Osteocyte (in vitro differentiated cells): ENCODE measurements around the gene SMYD3. TPM values are rescaled to one million over a fixed set of nuclear protein-coding genes. Genes with fewer than 3 reads are reported as not detected.
A peak's percentile ranks its signal among the peaks of the same experiment; 100 is the strongest.

Source experiments
- DNase-seq: peaks from one replicate; pipeline ENCODE4 v3.0.0; 2021; ENCODE audit warnings: mixed read lengths; ENCODE audit not compliant: unreplicated experiment; ENCODE audit errors: extremely low spot score
- H3K27ac Mint-ChIP-seq: one replicate; pipeline ENCODE4 v1.8.0; 2021; ENCODE audit warnings: mild to moderate bottlenecking, mixed read lengths; ENCODE audit not compliant: unreplicated experiment
- H3K27me3 Mint-ChIP-seq: one replicate; pipeline ENCODE4 v1.8.0; 2021; ENCODE audit warnings: mixed read lengths; ENCODE audit not compliant: unreplicated experiment
- H3K36me3 Mint-ChIP-seq: one replicate; pipeline ENCODE4 v1.8.0; 2021; ENCODE audit warnings: mixed read lengths; ENCODE audit not compliant: unreplicated experiment
- H3K4me1 Mint-ChIP-seq: one replicate; pipeline ENCODE4 v1.8.0; 2021; ENCODE audit warnings: mixed read lengths; ENCODE audit not compliant: unreplicated experiment
- H3K4me3 Mint-ChIP-seq: one replicate; pipeline ENCODE4 v1.8.0; 2021; ENCODE audit warnings: mild to moderate bottlenecking, moderate library complexity, mixed read lengths; ENCODE audit not compliant: unreplicated experiment
- H3K9me3 Mint-ChIP-seq: one replicate; pipeline ENCODE4 v1.8.0; 2021; ENCODE audit warnings: mixed read lengths; ENCODE audit not compliant: unreplicated experiment
- CTCF ChIP-seq: fragments of 200-600 bp; sonication (generic); IDR thresholded peaks from 2 replicates; pipeline ENCODE4 v1.5.0; 2021; ENCODE audit warnings: antibody characterized with exemption, mild to moderate bottlenecking, moderate library complexity
- total RNA-seq: library from RNA; stranded (reverse); gene quantifications from 2 replicates; pipeline ENCODE4 v1.2.1, GENCODE V29; 2021

The SMYD3 gene
- total RNA-seq, 1 donor from 2014 or later, result 22.3 TPM

- Mint-ChIP-seq H3K36me3 (no peaks in the 10 kb centered on the region), H3K9me3 (no peaks in the 10 kb centered on the region), H3K27ac (no peak overlapping the region), H3K27me3 (no peaks in the 10 kb centered on the region), H3K4me3 (no peak overlapping the region), H3K4me1 (peaks cover 18% of the 10 kb centered on the region)
- TF ChIP-seq CTCF, result no peak
- DNase-seq, result no peak
Observed at GRCh38 chr1:246503341-246503740, 3.7 kb downstream of the SMYD3 start.

GRCh38 chr1:246497331-246497915, 9.7 kb downstream of the SMYD3 start:
- H3K4me3 Mint-ChIP-seq, result no peak overlapping the region
- H3K27ac Mint-ChIP-seq, result no peak overlapping the region
- H3K27me3 Mint-ChIP-seq, result no peaks in the 10 kb centered on the region
- H3K4me1 Mint-ChIP-seq, result peaks cover 2% of the 10 kb centered on the region
- peak; percentile 77 for TF ChIP-seq CTCF
- H3K36me3 Mint-ChIP-seq, result no peaks in the 10 kb centered on the region
- no peaks in the 10 kb centered on the region for H3K9me3 Mint-ChIP-seq
- no peak for DNase-seq

GRCh38 chr1:246492611-246493245, 14.4 kb downstream of the SMYD3 start:
- Mint-ChIP-seq H3K27ac (no peak overlapping the region), H3K27me3 (no peaks in the 10 kb centered on the region)

GRCh38 chr1:246491551-246492053, 15.5 kb downstream of the SMYD3 start:
- peaks cover 2% of the 10 kb centered on the region for H3K36me3 Mint-ChIP-seq

More at GRCh38 chr1:246492611-246493245, 14.4 kb downstream of the SMYD3 start:
- TF ChIP-seq CTCF, result peak; percentile 85
- H3K36me3 Mint-ChIP-seq, result peaks cover 2% of the 10 kb centered on the region
- H3K9me3 Mint-ChIP-seq, result no peaks in the 10 kb centered on the region
- peaks cover 6% of the 10 kb centered on the region for H3K4me1 Mint-ChIP-seq
- no peak for DNase-seq
- H3K4me3 Mint-ChIP-seq, result no peak overlapping the region

More at GRCh38 chr1:246491551-246492053, 15.5 kb downstream of the SMYD3 start:
- no peak overlapping the region for H3K27ac Mint-ChIP-seq
- no peaks in the 10 kb centered on the region for H3K27me3 Mint-ChIP-seq
- H3K9me3 Mint-ChIP-seq, result no peaks in the 10 kb centered on the region
- no peak overlapping the region for H3K4me3 Mint-ChIP-seq
- TF ChIP-seq CTCF, result no peak
- peaks cover 6% of the 10 kb centered on the region for H3K4me1 Mint-ChIP-seq
- DNase-seq, result no peak
